Esophagus muscularis mucosa (tissue), 3 donors: Measurements from ENCODE around the gene CCNY.

ENCODE experiments used
- CTCF ChIP-seq, 3 experiments: fragments of 200-600 bp in 2 of 3; fragments of 450-650 bp in 1 of 3; sonication (generic) in 2 of 3; IDR thresholded peaks; one replicate each; pipeline ENCODE4 v1.5.1; 2017 to 2019; ENCODE audit warnings: antibody characterized with exemption in 3 of 3, mild to moderate bottlenecking in 2 of 3, moderate library complexity in 1 of 3
- POLR2A ChIP-seq: fragments of 450-650 bp; IDR thresholded peaks from one replicate; pipeline ENCODE4 v1.6.1; 2017; ENCODE audit warnings: antibody characterized with exemption, moderate library complexity, mild to moderate bottlenecking, low read depth

GRCh38 chr10:35367107-35367859 is 31.0 kb downstream of the CCNY start:
- no peak for TF ChIP-seq CTCF (IDR thresholded peaks at IDR 0.05)
- no peak for TF ChIP-seq POLR2A
